IgD-negative memory B cell (primary cell): ENCODE results near the gene MRPS6. TPM values are rescaled to one million over a fixed set of nuclear protein-coding genes. Genes with fewer than 3 reads are reported as not detected.

Source experiments
- H3K27ac Mint-ChIP-seq, 3 donors: one replicate each; pipeline ENCODE4 v1.8.0; 2020 to 2022; ENCODE audit warnings: mild to moderate bottlenecking in 3 of 3, mixed read lengths in 3 of 3, moderate library complexity in 1 of 3
- H3K27me3 Mint-ChIP-seq: one replicate; pipeline ENCODE4 v1.8.0; 2021; ENCODE audit warnings: mixed read lengths
- H3K36me3 Mint-ChIP-seq: one replicate; pipeline ENCODE4 v1.8.0; 2020; ENCODE audit warnings: mild to moderate bottlenecking, mixed read lengths
- H3K4me1 Mint-ChIP-seq, 3 donors: one replicate each; pipeline ENCODE4 v1.8.0; 2020 to 2022; ENCODE audit warnings: mixed read lengths in 3 of 3, mild to moderate bottlenecking in 1 of 3
- H3K4me3 Mint-ChIP-seq, 4 donors: one replicate each; pipeline ENCODE4 v1.8.0; 2020 to 2022; ENCODE audit warnings: mild to moderate bottlenecking in 4 of 4, mixed read lengths in 4 of 4, moderate library complexity in 3 of 4
- H3K9me3 Mint-ChIP-seq, 3 donors: one replicate each; pipeline ENCODE4 v1.8.0; 2020 to 2021; ENCODE audit warnings: mixed read lengths in 3 of 3, mild to moderate bottlenecking in 1 of 3
- polyA plus RNA-seq: library from polyadenylated mRNA; unstranded; fragments of 300-500 nt; fragmentation: Illumina TruSeq; gene quantifications from one replicate; pipeline ENCODE4 v1.2.3, GENCODE V29; 2021

The MRPS6 gene
- polyA plus RNA-seq, result 162 TPM

GRCh38 chr21:34073032-34073748 lies at the start of gene MRPS6, which contains the start of gene SLC5A3:
Gene MRPS6 (plus strand): TSS chr21:34073578. CDS start chr21:34073701, 123 bp downstream.
Gene SLC5A3 (plus strand): TSS chr21:34073578. CDS start chr21:34095199, 21,621 bp downstream.
- H3K9me3 Mint-ChIP-seq, result no peaks in the 10 kb centered on the region
- H3K4me3 Mint-ChIP-seq, result peak within 1 kb of the TSS; percentile 91 to 98 (median 96)
- H3K27me3 Mint-ChIP-seq, result no peaks in the 10 kb centered on the region
- peaks cover 6% of the 10 kb centered on the region for H3K36me3 Mint-ChIP-seq
- peaks cover 38 to 40% (median 38%) of the 10 kb centered on the region in 3 donors for H3K4me1 Mint-ChIP-seq
- peak within 1 kb of the TSS; percentile 91 to 96 (median 95) for H3K27ac Mint-ChIP-seq

- no peak overlapping the region for H3K4me3 Mint-ChIP-seq
- no peaks in the 10 kb centered on the region for H3K27me3 Mint-ChIP-seq
- peaks cover 21 to 28% (median 21%) of the 10 kb centered on the region in 3 donors for H3K4me1 Mint-ChIP-seq
- no peaks in the 10 kb centered on the region for H3K9me3 Mint-ChIP-seq
- H3K36me3 Mint-ChIP-seq, result peaks cover 1% of the 10 kb centered on the region
- no peak overlapping the region for H3K27ac Mint-ChIP-seq
These were observed 49.5 kb upstream of the MRPS6 start for GRCh38 chr21:34023691-34024373.

DNA sequence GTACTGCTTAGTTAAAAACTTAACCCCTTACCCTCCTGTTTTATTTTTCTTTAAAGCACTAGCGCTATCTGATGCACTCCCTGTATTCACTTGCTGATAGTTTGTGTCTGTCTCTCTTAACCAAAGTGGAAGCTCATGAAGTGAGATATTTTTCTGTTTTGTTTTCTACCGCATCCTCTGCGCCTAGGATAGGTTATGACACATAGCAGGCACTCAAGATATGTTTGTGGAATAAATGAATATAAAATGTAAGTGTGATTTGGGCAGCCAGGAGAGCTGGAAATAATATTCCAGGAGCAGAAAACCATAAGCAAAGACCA lies 49.0 kb upstream of the MRPS6 start:
- H3K9me3 Mint-ChIP-seq, result no peaks in the 10 kb centered on the region
- H3K27ac Mint-ChIP-seq, result no peak overlapping the region
- peaks cover 17 to 24% (median 17%) of the 10 kb centered on the region in 3 donors for H3K4me1 Mint-ChIP-seq
- no peak overlapping the region for H3K4me3 Mint-ChIP-seq
- H3K36me3 Mint-ChIP-seq, result peaks cover 1% of the 10 kb centered on the region
- no peaks in the 10 kb centered on the region for H3K27me3 Mint-ChIP-seq

DNA sequence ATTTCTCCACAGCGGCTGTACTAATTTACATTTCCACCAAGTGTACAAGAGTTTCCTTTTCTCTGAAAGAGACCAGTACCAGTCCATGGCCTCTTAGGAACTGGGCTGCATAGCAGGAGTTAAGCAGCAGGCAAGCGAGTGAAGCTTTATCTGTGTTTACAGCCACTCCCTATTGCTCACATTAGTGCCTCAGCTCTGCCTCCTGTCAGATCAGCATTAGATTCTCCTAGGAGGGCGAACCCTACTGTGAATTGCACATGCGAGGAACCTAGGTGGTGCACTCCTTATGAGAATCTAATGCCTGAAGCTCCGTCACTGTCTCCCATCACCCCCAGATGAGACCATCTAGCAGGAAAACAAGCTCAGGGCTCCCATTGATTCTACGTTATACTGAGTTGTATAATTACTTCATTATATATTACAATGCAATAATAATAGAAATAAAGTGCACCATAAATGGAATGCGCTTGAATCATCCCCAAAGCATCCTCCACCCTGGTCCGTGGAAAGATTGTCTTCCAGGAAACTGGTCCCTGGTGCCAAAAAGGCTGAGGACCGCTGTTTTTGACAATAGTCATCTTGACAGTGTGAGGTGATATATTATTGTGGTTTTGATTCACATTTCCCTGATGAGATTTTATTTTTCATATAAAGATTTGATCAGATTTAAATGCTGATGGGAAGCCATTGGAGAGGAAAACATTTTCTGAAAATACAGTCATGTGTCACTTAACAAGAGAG lies 45.5 kb upstream of the MRPS6 start:
- H3K9me3 Mint-ChIP-seq, result no peaks in the 10 kb centered on the region
- H3K4me3 Mint-ChIP-seq, result no peak overlapping the region
- no peak overlapping the region for H3K27ac Mint-ChIP-seq
- H3K36me3 Mint-ChIP-seq, result peaks cover 1% of the 10 kb centered on the region
- H3K4me1 Mint-ChIP-seq, result peaks cover 0 to 16% (median 15%) of the 10 kb centered on the region in 3 donors
- no peaks in the 10 kb centered on the region for H3K27me3 Mint-ChIP-seq

DNA sequence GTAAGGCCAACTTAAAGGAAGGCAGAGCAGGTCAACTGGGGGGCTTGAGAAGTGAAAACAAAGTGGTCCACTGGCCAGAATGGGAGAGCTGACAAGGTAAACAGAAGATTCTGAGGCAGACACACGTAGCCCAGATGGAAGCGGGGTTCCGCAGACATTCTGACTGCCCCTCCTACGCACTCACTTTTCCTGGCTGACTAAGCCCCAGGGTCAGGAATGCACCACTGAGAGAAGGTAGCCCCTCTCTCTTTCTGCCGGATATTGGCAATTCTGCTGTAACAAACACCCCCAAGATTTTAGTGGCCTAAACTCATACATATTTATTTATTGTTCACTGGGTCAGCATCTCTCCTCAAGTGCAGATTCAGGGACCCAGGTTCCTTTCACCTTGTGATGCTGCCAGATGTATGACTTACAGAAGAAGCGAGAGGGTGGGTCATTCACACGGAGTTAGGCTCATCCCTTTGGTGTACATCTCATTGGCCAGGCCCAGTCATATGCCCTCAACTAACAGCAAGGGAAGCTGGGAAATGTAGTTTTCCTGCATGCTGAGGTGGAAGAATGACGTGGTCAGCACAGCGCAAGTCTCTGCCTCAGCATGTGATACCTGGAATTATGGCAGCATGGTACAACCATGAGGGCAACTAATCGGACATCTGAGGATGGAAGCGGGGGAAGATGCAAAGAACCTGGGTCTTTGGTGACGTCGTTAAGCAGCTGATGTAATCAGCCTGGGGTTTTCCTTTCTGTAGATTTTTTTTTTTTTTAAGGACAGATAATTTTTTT lies 43.4 kb upstream of the MRPS6 start:
- Mint-ChIP-seq H3K27ac (peak overlapping the region; percentile 0 to 93 (median 17)), H3K4me1 (peaks cover 0 to 17% (median 15%) of the 10 kb centered on the region in 3 donors), H3K4me3 (peak overlapping the region in 3 of 4 donors; percentile 67 to 81 (median 67)), H3K36me3 (peaks cover 1% of the 10 kb centered on the region), H3K9me3 (no peaks in the 10 kb centered on the region), H3K27me3 (no peaks in the 10 kb centered on the region)

- no peaks in the 10 kb centered on the region for H3K9me3 Mint-ChIP-seq
- H3K36me3 Mint-ChIP-seq, result no peaks in the 10 kb centered on the region
- no peaks in the 10 kb centered on the region for H3K27me3 Mint-ChIP-seq
- H3K4me1 Mint-ChIP-seq, result peaks cover 0 to 15% (median 14%) of the 10 kb centered on the region in 3 donors
- peak overlapping the region in 1 of 4 donors; percentile 74 for H3K4me3 Mint-ChIP-seq
- peak overlapping the region in 2 of 3 donors; percentile 8 to 55 for H3K27ac Mint-ChIP-seq
These were observed 41.5 kb upstream of the MRPS6 start for GRCh38 chr21:34031835-34032370.

DNA sequence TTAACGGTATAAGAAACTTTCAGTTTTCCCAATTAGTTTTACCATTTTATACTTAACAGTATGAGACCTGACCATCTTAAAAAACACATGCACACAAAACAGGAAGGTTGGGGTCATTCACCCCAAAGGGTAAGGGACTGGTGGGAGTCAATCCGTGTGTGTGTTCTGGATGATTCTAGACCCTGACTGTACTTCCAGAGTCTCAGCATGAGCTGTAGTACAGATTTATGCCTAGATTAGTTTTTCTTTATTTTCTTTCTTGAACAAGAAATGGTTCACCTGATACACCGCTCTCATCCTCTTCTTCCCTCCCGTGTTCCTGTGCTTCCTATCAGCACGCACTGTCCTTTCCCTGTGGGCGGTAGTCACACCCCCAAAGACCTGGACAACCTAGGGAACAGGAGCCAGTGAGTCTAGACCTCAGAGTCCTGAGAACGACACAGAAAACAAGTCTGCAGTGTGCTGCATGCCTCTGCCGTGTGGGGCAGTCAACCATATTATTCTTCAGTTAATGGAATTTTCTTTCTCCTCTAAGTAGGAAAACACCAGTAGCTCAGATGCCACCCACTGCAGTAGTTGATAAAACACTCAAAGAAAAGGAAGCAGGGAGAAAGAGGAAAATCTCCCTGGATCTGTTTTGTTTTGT lies 38.9 kb upstream of the MRPS6 start:
- no peaks in the 10 kb centered on the region for H3K9me3 Mint-ChIP-seq
- H3K27ac Mint-ChIP-seq, result no peak overlapping the region
- peaks cover 1% of the 10 kb centered on the region for H3K27me3 Mint-ChIP-seq
- H3K4me3 Mint-ChIP-seq, result no peak overlapping the region
- no peaks in the 10 kb centered on the region for H3K36me3 Mint-ChIP-seq
- peaks cover 0 to 14% (median 13%) of the 10 kb centered on the region in 3 donors for H3K4me1 Mint-ChIP-seq

DNA sequence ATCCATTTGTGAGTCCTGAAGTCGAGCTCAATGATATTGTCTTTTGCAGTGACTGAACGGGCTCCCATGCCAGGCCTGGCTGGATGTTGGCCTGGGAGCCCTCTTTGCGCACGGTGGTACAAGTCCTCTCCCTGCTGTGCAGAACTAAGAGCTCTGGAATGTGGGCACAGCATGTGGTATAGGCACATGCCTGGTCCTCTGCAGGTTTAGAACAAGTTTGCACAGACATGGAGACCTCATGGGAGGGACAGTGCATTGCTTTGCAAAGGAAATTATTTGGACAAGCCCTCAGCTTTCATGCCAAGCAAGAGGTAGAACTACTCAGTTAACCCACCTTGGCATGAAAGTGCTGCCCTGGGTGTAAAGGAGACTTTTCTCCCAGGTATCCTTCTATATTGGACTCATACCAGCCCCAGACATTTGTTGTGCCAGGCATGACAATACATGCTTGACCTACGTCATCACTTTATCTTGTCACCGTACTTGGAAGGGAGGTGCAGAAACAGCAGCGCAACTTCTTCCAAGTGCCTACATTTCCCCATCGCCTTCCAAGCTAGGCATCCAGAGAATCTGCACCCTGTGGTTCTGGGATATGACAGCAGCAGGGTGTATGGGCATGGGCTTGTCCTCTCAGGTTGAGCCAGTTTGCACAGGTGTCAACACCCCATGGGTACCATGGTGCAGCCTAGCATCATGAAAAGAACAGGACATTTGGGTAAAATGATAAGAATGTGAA lies 37.6 kb upstream of the MRPS6 start:
- Mint-ChIP-seq H3K27me3 (peaks cover 3% of the 10 kb centered on the region), H3K4me3 (no peak overlapping the region), H3K4me1 (peaks cover 0 to 10% (median 5%) of the 10 kb centered on the region in 3 donors), H3K9me3 (no peaks in the 10 kb centered on the region), H3K27ac (no peak overlapping the region), H3K36me3 (no peaks in the 10 kb centered on the region)

DNA sequence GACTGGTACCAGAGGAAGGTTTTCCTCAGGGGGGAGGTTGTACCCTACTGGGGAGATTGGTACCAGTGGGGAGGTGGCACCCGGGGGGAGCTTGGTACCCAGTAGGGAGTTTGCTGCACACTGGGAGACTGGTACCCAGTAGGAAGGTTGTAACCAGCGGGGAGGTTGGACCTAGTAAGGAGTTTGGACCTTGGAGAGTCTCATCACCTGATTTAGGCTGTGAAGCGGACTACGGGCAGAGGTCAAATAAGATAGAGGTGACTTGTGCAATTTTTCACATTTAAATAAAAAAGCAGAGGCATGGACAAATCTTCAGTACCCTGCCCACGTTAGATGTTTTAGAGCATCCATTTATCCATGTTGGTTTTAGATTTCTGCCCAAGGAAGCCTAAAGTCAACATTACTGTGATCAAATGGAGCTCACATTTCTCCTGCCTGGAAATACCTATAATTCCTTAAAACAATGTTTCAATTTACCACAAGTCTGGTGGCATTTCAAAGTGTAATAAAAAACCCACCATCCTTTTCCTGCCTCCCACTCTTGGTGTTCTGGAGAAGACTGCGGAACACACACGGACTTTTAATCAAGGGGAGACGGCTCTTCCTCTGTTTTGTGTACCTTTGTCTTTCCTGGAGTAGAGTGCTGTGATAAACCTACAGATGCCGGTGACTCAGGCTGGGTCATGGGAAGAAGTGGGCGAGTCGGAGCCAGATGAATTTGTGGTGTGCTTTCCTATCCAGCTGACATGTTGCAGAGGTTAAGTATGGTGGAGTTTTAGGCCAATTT lies 36.2 kb upstream of the MRPS6 start:
- no peaks in the 10 kb centered on the region for H3K36me3 Mint-ChIP-seq
- no peak overlapping the region for H3K27ac Mint-ChIP-seq

DNA sequence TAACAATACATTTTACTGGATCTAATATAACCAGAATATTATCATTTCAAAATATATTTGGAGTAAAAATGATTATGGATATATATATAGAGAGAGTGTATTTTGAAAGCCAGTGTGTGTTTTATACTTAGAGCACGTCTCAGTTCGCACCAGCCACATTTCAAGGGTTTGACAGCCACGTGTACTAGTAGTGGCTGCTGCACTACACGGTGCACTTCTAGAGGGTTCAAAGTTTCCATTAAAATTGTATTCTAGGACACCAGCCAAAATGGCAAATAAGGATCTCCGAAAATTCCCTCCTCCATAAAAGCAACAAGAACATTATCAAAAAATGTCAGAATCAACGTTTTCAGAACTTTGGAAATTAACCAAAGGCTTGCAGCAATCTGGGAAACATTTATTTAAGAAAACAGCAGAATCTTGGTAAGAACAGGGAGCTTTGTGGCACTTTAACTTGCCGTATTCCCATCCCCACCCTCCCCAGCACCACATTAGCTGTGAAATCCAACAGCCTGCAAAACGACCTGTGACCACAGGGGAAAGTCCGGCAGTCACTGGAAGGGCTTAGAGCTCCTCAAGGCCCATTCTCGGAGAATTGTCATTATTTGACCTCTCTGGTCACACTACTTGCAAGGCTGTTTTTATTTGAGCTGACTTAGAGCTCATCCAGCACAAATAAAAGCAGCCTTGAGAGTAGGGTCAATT lies 33.5 kb upstream of the MRPS6 start:
- no peak overlapping the region for H3K27ac Mint-ChIP-seq
- H3K4me1 Mint-ChIP-seq, result peaks cover 0 to 1% (median 0%) of the 10 kb centered on the region in 3 donors
- peaks cover 3% of the 10 kb centered on the region for H3K27me3 Mint-ChIP-seq
- peaks cover 0 to 3% (median 0%) of the 10 kb centered on the region in 3 donors for H3K9me3 Mint-ChIP-seq
- no peaks in the 10 kb centered on the region for H3K36me3 Mint-ChIP-seq
- H3K4me3 Mint-ChIP-seq, result no peak overlapping the region

More for the DNA sequence above, 36.2 kb upstream of the MRPS6 start:
- Mint-ChIP-seq H3K27me3 (peaks cover 3% of the 10 kb centered on the region), H3K9me3 (peaks cover 0 to under 1% (median 0%) of the 10 kb centered on the region in 3 donors), H3K4me3 (no peak overlapping the region), H3K4me1 (peaks cover 0 to 2% (median 0%) of the 10 kb centered on the region in 3 donors)

- H3K27me3 Mint-ChIP-seq, result peaks cover 3% of the 10 kb centered on the region
- H3K27ac Mint-ChIP-seq, result no peak overlapping the region
- H3K9me3 Mint-ChIP-seq, result peaks cover 0 to 3% (median 0%) of the 10 kb centered on the region in 3 donors
- H3K4me3 Mint-ChIP-seq, result no peak overlapping the region
- H3K36me3 Mint-ChIP-seq, result no peaks in the 10 kb centered on the region
- peaks cover 6 to 10% (median 8%) of the 10 kb centered on the region in 3 donors for H3K4me1 Mint-ChIP-seq
These were observed 30.6 kb upstream of the MRPS6 start for GRCh38 chr21:34042735-34043134.

DNA sequence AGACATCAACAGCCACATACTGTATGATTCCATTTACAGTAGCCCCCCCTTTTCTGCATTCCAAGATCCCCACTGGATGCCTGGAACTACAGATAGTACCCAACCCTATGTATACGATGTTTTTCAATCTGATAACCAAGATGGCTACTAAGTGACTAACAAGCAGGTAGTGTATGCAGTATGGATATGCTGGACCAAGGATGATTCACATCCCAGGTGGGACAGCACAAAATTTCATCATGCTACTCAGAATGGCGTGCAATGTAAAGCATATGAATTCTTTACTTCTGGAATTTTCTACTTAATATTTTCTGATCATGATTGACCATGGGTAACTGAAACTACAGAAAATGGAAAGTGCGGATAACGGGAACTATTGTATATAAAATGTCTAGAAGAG lies 30.0 kb upstream of the MRPS6 start:
- Mint-ChIP-seq H3K27ac (no peak overlapping the region), H3K4me3 (no peak overlapping the region), H3K4me1 (peaks cover 6 to 10% (median 8%) of the 10 kb centered on the region in 3 donors), H3K36me3 (no peaks in the 10 kb centered on the region), H3K9me3 (peaks cover 0 to 3% (median 0%) of the 10 kb centered on the region in 3 donors), H3K27me3 (peaks cover 3% of the 10 kb centered on the region)
